ENCODE data around the gene PDZD11.
"Not testable (repeated sequence)": the region's sequence is repeated elsewhere in the genome, so short reads cannot be mapped to it uniquely, and the experiment has no call there.

Gene PDZD11

DNA sequence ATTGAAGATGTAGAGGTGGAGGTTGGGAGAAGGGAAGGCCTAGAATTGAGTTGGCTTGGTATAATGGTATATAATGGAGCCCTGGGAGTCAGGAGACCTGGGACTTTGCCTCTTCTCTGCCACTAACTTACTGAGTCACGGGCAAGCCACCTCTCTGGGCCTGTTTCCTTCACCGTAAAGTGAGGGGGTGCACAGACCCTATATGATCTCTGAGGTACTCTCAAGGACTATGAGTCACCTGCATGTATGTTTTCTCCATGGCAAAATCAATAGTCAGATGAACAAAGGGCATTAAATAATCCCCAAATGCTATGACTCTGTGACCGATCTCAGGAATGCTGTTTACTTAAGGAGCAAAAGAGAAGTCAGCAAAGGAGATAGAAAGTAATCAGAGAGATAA lies 34.8 kb downstream of the PDZD11 start:
- TF ChIP-seq TAF1 (IDR thresholded peaks at IDR 0.05; ENCODE audit: borderline replicate concordance, low read depth, low read length) (no peak), POLR2AphosphoS5 (IDR thresholded peaks at IDR 0.05; ENCODE audit: low read depth, low read length) (no peak), POLR2A (IDR thresholded peaks at IDR 0.05; ENCODE audit: low read depth, low read length) (no peak)
- FAIRE-seq (no peak), DNase-seq (ENCODE audit: insufficient read length) (no peak)

DNA sequence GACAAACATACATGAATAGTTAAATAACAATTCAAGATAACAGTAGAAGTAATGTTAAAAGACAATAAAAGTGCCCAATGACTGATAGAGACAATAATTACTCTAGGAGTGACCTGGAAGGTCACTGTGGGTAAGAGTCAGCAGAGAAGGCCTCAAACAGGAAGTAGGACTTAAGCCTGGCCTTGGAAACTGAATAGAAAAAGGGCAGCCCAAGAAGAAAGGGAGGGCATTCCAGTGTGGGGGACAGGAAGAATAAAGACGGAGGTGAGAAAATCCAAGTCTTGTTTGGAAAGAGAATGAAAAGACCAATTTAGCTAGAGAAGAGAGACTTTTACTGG lies 35.7 kb downstream of the PDZD11 start:
- TF ChIP-seq TAF1 (IDR thresholded peaks at IDR 0.05; ENCODE audit: borderline replicate concordance, low read depth, low read length) (no peak), POLR2A (IDR thresholded peaks at IDR 0.05; ENCODE audit: low read depth, low read length) (no peak), POLR2AphosphoS5 (IDR thresholded peaks at IDR 0.05; ENCODE audit: low read depth, low read length) (no peak)
- DNase-seq (ENCODE audit: insufficient read length) (no peak), FAIRE-seq (no peak)

- no peak for TF ChIP-seq TAF1 (IDR thresholded peaks at IDR 0.05; ENCODE audit: borderline replicate concordance, low read depth, low read length)
- TF ChIP-seq POLR2A (IDR thresholded peaks at IDR 0.05; ENCODE audit: low read depth, low read length) = no peak
- no peak for TF ChIP-seq POLR2AphosphoS5 (IDR thresholded peaks at IDR 0.05; ENCODE audit: low read depth, low read length)
- FAIRE-seq = no peak
- no peak for DNase-seq (ENCODE audit: insufficient read length)
These were observed 36.2 kb downstream of the PDZD11 start for GRCh38 chrX:70253377-70254062.

DNA sequence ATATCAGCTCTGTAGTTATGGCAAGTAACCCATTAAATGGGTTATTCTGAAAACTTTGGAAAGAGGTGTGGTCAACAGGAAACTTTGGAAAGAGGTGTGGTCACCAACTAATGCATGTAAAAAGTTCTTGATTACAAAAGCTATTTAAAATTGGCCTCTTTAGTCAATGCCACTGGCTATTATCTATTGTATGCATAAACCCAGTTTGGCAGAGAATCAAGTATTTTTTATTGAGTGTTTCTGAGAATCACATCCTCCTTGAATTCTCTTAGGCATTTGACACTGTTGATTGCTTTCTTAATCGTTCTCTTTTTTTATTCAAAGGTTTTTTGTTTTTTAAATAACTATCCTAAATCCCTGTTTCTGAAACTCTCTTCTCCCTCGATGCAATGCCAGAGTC lies 37.2 kb downstream of the PDZD11 start:
- DNase-seq (ENCODE audit: insufficient read length) (no peak), FAIRE-seq (no peak)
- no peak for TF ChIP-seq TAF1 (IDR thresholded peaks at IDR 0.05; ENCODE audit: borderline replicate concordance, low read depth, low read length)
- TF ChIP-seq POLR2AphosphoS5 (IDR thresholded peaks at IDR 0.05; ENCODE audit: low read depth, low read length) = no peak
- no peak for TF ChIP-seq POLR2A (IDR thresholded peaks at IDR 0.05; ENCODE audit: low read depth, low read length)

- no peak for FAIRE-seq
- TF ChIP-seq POLR2A (IDR thresholded peaks at IDR 0.05; ENCODE audit: low read depth, low read length) (no peak), TAF1 (IDR thresholded peaks at IDR 0.05; ENCODE audit: borderline replicate concordance, low read depth, low read length) (no peak), POLR2AphosphoS5 (IDR thresholded peaks at IDR 0.05; ENCODE audit: low read depth, low read length) (no peak)
- DNase-seq (ENCODE audit: insufficient read length) = no peak
These were observed 42.5 kb downstream of the PDZD11 start for GRCh38 chrX:70247252-70247651.

DNA sequence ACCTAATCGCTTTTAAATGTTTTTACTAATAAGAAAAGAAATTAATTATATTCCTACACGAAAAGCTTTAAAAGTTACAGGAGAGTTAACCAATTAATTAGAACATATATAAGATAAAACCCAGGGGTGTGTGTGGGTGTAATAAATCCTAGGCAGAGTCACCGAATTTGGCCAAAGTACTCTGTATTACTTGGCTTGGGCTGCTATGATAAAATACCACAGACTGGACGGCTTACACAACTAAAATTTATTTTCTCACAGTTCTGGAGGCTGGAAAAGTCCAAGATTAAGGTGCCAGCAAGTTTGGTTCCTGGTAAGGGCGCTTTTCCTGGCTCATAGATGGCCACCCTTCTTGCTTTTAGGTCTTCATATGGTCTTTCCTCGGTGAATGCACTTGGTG lies 44.8 kb downstream of the PDZD11 start:
- DNase-seq (ENCODE audit: insufficient read length) (no peak), FAIRE-seq (no peak)
- TF ChIP-seq POLR2AphosphoS5 (IDR thresholded peaks at IDR 0.05; ENCODE audit: low read depth, low read length) = no peak
- TF ChIP-seq TAF1 (IDR thresholded peaks at IDR 0.05; ENCODE audit: borderline replicate concordance, low read depth, low read length) = no peak
- TF ChIP-seq POLR2A (IDR thresholded peaks at IDR 0.05; ENCODE audit: low read depth, low read length) = no peak

DNA sequence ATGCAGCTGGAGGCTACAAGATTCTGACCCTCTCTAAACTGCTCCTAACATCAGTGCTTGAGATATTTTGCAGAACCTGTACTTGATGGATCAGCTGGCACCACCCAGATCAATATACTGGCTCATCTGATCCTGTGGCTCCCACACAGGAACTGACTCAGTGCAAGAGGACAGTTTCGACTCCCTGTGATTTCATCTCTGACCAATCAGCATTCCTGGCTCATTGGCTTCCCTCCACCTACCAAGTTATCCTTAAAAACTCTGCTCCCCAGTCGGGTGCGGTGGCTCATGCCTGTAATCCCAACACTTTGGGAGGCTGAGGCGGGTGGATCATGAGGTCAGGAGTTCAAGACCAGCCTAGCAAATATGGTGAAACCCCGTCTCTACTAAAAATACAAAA lies 46.1 kb downstream of the PDZD11 start:
- FAIRE-seq; DNase-seq (ENCODE audit: insufficient read length): not testable (repeated sequence)

- TF ChIP-seq TAF1 (IDR thresholded peaks at IDR 0.05; ENCODE audit: borderline replicate concordance, low read depth, low read length) (no peak), POLR2A (IDR thresholded peaks at IDR 0.05; ENCODE audit: low read depth, low read length) (no peak)
- FAIRE-seq (no peak), DNase-seq (ENCODE audit: insufficient read length) (no peak)
These were observed 48.2 kb downstream of the PDZD11 start for GRCh38 chrX:70241501-70241900.

DNA sequence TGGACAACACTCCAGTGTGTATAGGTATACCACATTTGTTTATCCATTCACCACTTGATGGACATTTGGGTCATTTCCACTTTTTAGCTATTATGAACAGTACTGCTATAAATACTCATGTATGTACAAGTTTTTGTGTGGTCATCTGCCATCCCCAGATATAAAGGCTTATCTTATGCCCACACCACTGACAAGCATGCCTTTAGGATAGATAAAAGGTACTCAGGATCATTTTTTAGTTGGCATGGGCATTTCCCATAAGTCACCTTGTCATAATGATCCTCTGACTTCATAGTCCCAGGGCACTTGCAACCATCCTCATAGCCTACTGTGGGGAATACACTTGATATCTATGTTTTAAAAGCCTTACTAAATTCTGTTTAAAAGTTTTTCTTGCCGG lies 49.0 kb downstream of the PDZD11 start:
- TF ChIP-seq TAF1 (IDR thresholded peaks at IDR 0.05; ENCODE audit: borderline replicate concordance, low read depth, low read length) = no peak
- TF ChIP-seq POLR2A (IDR thresholded peaks at IDR 0.05; ENCODE audit: low read depth, low read length) = no peak
- no peak for TF ChIP-seq POLR2AphosphoS5 (IDR thresholded peaks at IDR 0.05; ENCODE audit: low read depth, low read length)
- DNase-seq (ENCODE audit: insufficient read length) = no peak
- FAIRE-seq = no peak
